ENCODE data around the gene NT5C2. TPM values are rescaled to one million over a fixed set of nuclear protein-coding genes. Genes with fewer than 3 reads are reported as not detected.

The NT5C2 gene
- total RNA-seq, 2 experiments from 2014 or later: 71.8 to 74.0 TPM

DNA sequence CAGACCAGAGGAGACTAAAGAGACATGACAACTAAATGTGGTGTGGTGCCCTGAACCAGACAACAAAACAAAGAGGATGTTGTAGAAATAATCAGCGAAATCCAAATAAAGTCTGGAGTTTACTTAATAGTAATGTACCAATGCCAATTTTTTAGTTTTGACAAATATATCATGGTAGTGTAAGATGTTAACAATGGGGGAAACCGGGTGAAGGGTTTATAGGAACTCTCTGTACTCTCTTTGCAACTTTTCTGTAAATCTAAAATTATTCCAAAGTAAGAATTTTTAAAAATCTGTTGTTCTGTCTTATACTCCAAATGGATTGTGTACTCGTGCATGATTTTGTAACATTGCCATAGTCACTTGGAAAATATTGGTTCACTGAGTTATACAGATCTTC lies 145.7 kb downstream of the NT5C2 start:
- Mint-ChIP-seq H3K4me3 (no peak overlapping the region), H3K27ac (no peak overlapping the region), H3K4me1 (no peaks in the 10 kb centered on the region), H3K9me3 (no peaks in the 10 kb centered on the region), H3K27me3 (no peaks in the 10 kb centered on the region), H3K36me3 (ENCODE audit: low read depth) (no peaks in the 10 kb centered on the region)
- ChIA-PET POLR2A (interaction anchor here (0.5 kb wide), 1 partner anchor 170 kb away, joined by 3 read pairs; no protein-coding TSS in a partner anchor), CTCF (interaction anchor here (0.5 kb wide), 1 partner anchor 192 kb away, joined by 5 read pairs; no protein-coding TSS in a partner anchor)
- no peak for DNase-seq

DNA sequence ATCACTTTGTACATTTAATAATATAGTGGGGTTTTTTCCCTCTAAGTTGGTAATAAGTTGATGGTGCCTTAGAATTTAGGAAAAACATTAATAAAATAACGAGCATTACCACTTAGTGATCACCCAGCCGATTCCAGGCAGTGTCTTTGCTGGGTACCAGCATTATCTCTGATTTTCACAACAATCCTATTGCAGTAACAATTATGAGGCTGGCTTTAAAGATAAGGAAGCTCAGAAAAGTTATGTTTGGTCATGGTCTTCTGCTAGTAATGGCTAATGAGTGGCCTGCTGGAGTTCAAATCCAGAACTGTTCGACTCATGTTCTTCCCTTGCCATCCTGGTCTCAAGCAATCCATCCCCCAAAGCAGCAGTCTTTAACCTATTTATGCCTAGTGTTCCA lies 147.1 kb downstream of the NT5C2 start:
- H3K36me3 Mint-ChIP-seq (ENCODE audit: low read depth): no peaks in the 10 kb centered on the region
- no peaks in the 10 kb centered on the region for H3K27me3 Mint-ChIP-seq
- ChIA-PET POLR2A (no interaction called here), CTCF (interaction anchor here (1.0 kb wide), 1 partner anchor 170 kb away, joined by 3 read pairs; no protein-coding TSS in a partner anchor)
- H3K27ac Mint-ChIP-seq: no peak overlapping the region
- H3K4me3 Mint-ChIP-seq: no peak overlapping the region
- H3K9me3 Mint-ChIP-seq: no peaks in the 10 kb centered on the region
- DNase-seq: no peak
- no peaks in the 10 kb centered on the region for H3K4me1 Mint-ChIP-seq

- Mint-ChIP-seq H3K36me3 (ENCODE audit: low read depth) (no peaks in the 10 kb centered on the region), H3K4me3 (no peak overlapping the region), H3K9me3 (no peaks in the 10 kb centered on the region), H3K4me1 (no peaks in the 10 kb centered on the region), H3K27ac (no peak overlapping the region), H3K27me3 (no peaks in the 10 kb centered on the region)
- no peak for DNase-seq
- ChIA-PET POLR2A (no interaction called here), CTCF (no interaction called here)
Observed at GRCh38 chr10:103044942-103045489, 148.1 kb downstream of the NT5C2 start.

- ChIA-PET POLR2A (no interaction called here), CTCF (no interaction called here)
- H3K27me3 Mint-ChIP-seq: no peaks in the 10 kb centered on the region
- no peak for DNase-seq
- H3K36me3 Mint-ChIP-seq (ENCODE audit: low read depth): no peaks in the 10 kb centered on the region
- no peaks in the 10 kb centered on the region for H3K4me1 Mint-ChIP-seq
- no peaks in the 10 kb centered on the region for H3K9me3 Mint-ChIP-seq
- H3K27ac Mint-ChIP-seq: no peak overlapping the region
- no peak overlapping the region for H3K4me3 Mint-ChIP-seq
Observed at GRCh38 chr10:103042908-103043307, 150.2 kb downstream of the NT5C2 start.

GRCh38 chr10:103042129-103042528 lies 150.9 kb downstream of the NT5C2 start:
- CTCF ChIA-PET: no interaction called here
- no peaks in the 10 kb centered on the region for H3K27me3 Mint-ChIP-seq
- no peaks in the 10 kb centered on the region for H3K4me1 Mint-ChIP-seq
- POLR2A ChIA-PET: no interaction called here
- H3K9me3 Mint-ChIP-seq: no peaks in the 10 kb centered on the region
- H3K4me3 Mint-ChIP-seq: no peak overlapping the region
- H3K36me3 Mint-ChIP-seq (ENCODE audit: low read depth): no peaks in the 10 kb centered on the region
- no peak for DNase-seq
- H3K27ac Mint-ChIP-seq: no peak overlapping the region

DNA sequence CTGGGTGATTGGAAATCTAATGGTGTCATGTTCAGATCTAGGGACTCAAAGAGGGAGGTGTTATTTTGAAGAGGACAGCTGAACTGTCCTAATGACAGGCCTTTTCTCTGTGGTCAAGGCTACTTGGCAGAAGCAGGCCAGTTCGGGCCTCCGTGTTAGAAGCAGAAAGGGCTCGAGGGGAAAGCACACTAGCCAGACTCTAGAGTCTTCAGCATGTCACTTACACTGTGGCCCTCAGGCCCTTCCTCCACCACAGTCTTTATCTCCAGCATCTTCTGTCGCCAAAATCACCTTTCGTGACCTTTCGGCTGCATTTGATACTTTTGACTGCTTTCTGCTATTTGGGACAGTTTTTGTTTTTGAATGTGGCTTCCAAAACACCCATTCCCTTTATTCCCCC lies 151.7 kb downstream of the NT5C2 start:
- no peak overlapping the region for H3K27ac Mint-ChIP-seq
- no peaks in the 10 kb centered on the region for H3K4me1 Mint-ChIP-seq
- no peak overlapping the region for H3K4me3 Mint-ChIP-seq
- CTCF ChIA-PET: interaction anchor here (1.4 kb wide), 1 partner anchor 124 kb away, joined by 4 read pairs; the partner anchor contains the start of gene CNNM2
- no peaks in the 10 kb centered on the region for H3K27me3 Mint-ChIP-seq
- no peaks in the 10 kb centered on the region for H3K9me3 Mint-ChIP-seq
- POLR2A ChIA-PET: no interaction called here
- no peak for DNase-seq
- no peaks in the 10 kb centered on the region for H3K36me3 Mint-ChIP-seq (ENCODE audit: low read depth)

GRCh38 chr10:103040418-103040817 lies 152.7 kb downstream of the NT5C2 start:
- no peak overlapping the region for H3K27ac Mint-ChIP-seq
- H3K4me3 Mint-ChIP-seq: no peak overlapping the region
- CTCF ChIA-PET: interaction anchor here (1.4 kb wide), 1 partner anchor 123 kb away, joined by 4 read pairs; the partner anchor contains the start of gene CNNM2
- H3K27me3 Mint-ChIP-seq: no peaks in the 10 kb centered on the region
- DNase-seq: no peak
- no peaks in the 10 kb centered on the region for H3K4me1 Mint-ChIP-seq
- POLR2A ChIA-PET: no interaction called here
- H3K9me3 Mint-ChIP-seq: no peaks in the 10 kb centered on the region
- H3K36me3 Mint-ChIP-seq (ENCODE audit: low read depth): no peaks in the 10 kb centered on the region

DNA sequence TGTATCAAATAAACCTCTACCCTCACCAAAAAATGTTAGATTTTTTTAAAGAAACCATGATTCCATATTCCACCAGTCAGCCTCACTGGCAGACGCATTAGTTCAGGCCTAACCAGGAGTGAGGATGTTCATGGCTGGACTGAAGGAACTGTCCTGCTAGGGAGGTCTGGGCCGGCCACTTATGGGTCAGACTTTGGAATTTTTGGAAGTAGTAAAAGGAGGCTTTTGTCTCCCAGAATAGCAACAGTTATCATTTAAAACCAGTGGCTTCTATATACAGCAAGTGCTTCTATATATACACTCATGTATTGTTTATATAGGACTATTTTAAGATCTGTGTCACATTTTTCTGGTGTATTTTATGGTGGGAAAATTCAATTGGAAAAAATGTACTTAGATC lies 154.5 kb downstream of the NT5C2 start:
- no peak for DNase-seq
- Mint-ChIP-seq H3K4me1 (no peaks in the 10 kb centered on the region), H3K27ac (no peak overlapping the region), H3K27me3 (no peaks in the 10 kb centered on the region), H3K4me3 (no peak overlapping the region), H3K9me3 (no peaks in the 10 kb centered on the region), H3K36me3 (ENCODE audit: low read depth) (no peaks in the 10 kb centered on the region)
- ChIA-PET CTCF (no interaction called here), POLR2A (no interaction called here)

Other genes starting within 250 kb of the NT5C2 start
- gene RPEL1, start 52.6 kb upstream of the NT5C2 start, total RNA-seq: under 1 TPM in 1 of 2 experiments, not detected in 1; 0.13 TPM
- gene INA, start 83.9 kb upstream of the NT5C2 start, total RNA-seq: under 1 TPM; 0.08 to 0.13 TPM
- gene PCGF6, start 157.9 kb upstream of the NT5C2 start, total RNA-seq: 10 to 100 TPM; 13.9 to 15.1 TPM
- 10 to 100 TPM; 13.1 to 13.2 TPM for gene TAF5, start 174.7 kb upstream of the NT5C2 start, total RNA-seq
- gene ATP5MK, start 203.2 kb upstream of the NT5C2 start, total RNA-seq: 100 to 1,000 TPM; 299 to 315 TPM
- gene PDCD11, start 203.4 kb upstream of the NT5C2 start, total RNA-seq: 10 to 100 TPM; 38.9 to 39.6 TPM